HG03139 (cell line): ENCODE measurements around the gene CARMIL1.

Experiments
- ATAC-seq: cut with Tn5 transposase; IDR thresholded peaks from one replicate; pipeline ENCODE4 v1.9.1; 2021; ENCODE audit not compliant: unreplicated experiment

CARMIL1 gene

GRCh38 chr6:25639653-25640052 lies 360.5 kb downstream of the CARMIL1 start:
- ATAC-seq: no peak

- ATAC-seq: no peak
Observed at GRCh38 chr6:25640446-25640845, 361.3 kb downstream of the CARMIL1 start.

GRCh38 chr6:25640891-25641290 lies 361.7 kb downstream of the CARMIL1 start:
- ATAC-seq: no peak

GRCh38 chr6:25641377-25641776 lies 362.2 kb downstream of the CARMIL1 start:
- ATAC-seq: no peak

- no peak for ATAC-seq
Observed at GRCh38 chr6:25641940-25642666, 362.9 kb downstream of the CARMIL1 start.

- ATAC-seq: no peak
Observed at GRCh38 chr6:25642667-25643328, 363.6 kb downstream of the CARMIL1 start.

GRCh38 chr6:25645916-25646315 lies 366.7 kb downstream of the CARMIL1 start:
- ATAC-seq: no peak

- no peak for ATAC-seq
Observed at GRCh38 chr6:25649611-25650010, 370.4 kb downstream of the CARMIL1 start.

- ATAC-seq: no peak
Observed at GRCh38 chr6:25652007-25652515, 372.9 kb downstream of the CARMIL1 start, which contains the start of gene SCGN. Gene SCGN (plus strand): TSS chr6:25652215. CDS start chr6:25652404, 189 bp downstream.

GRCh38 chr6:25655723-25656122 lies 376.5 kb downstream of the CARMIL1 start:
- no peak for ATAC-seq

GRCh38 chr6:25659633-25660368 lies 380.6 kb downstream of the CARMIL1 start:
- no peak for ATAC-seq

- ATAC-seq: no peak
Observed at GRCh38 chr6:25660512-25660911, 381.3 kb downstream of the CARMIL1 start.

- ATAC-seq: no peak
Observed at GRCh38 chr6:25661129-25661779, 382.1 kb downstream of the CARMIL1 start.

GRCh38 chr6:25665455-25665854 lies 386.3 kb downstream of the CARMIL1 start:
- no peak for ATAC-seq

GRCh38 chr6:25669413-25669812 lies 390.2 kb downstream of the CARMIL1 start:
- no peak for ATAC-seq
